Endothelial cell (in vitro differentiated cells): ENCODE measurements around the gene CDHR1. TPM values are rescaled to one million over a fixed set of nuclear protein-coding genes. Genes with fewer than 3 reads are reported as not detected.

Experiments used
- DNase-seq: peaks from one replicate; pipeline ENCODE4 v3.0.0; 2021; ENCODE audit warnings: low spot score
- H3K27ac Mint-ChIP-seq: one replicate; pipeline ENCODE4 v1.8.0; 2021; ENCODE audit warnings: mixed read lengths, inconsistent platforms; ENCODE audit not compliant: unreplicated experiment
- H3K27me3 Mint-ChIP-seq: one replicate; pipeline ENCODE4 v1.8.0; 2021; ENCODE audit warnings: mild to moderate bottlenecking, moderate library complexity, mixed read lengths, inconsistent platforms; ENCODE audit not compliant: unreplicated experiment
- H3K36me3 Mint-ChIP-seq: one replicate; pipeline ENCODE4 v1.8.0; 2021; ENCODE audit warnings: mild to moderate bottlenecking, low read depth, mixed read lengths, inconsistent platforms; ENCODE audit not compliant: unreplicated experiment
- H3K4me1 Mint-ChIP-seq: one replicate; pipeline ENCODE4 v1.8.0; 2021; ENCODE audit warnings: mild to moderate bottlenecking, mixed read lengths, inconsistent platforms; ENCODE audit not compliant: unreplicated experiment
- H3K4me3 Mint-ChIP-seq: one replicate; pipeline ENCODE4 v1.8.0; 2021; ENCODE audit warnings: mild to moderate bottlenecking, mixed read lengths, inconsistent platforms; ENCODE audit not compliant: unreplicated experiment
- H3K9me3 Mint-ChIP-seq: one replicate; pipeline ENCODE4 v1.8.0; 2021; ENCODE audit warnings: mixed read lengths, inconsistent platforms; ENCODE audit not compliant: unreplicated experiment
- CTCF ChIP-seq: fragments of 200-600 bp; sonication (generic); IDR thresholded peaks from one replicate; pipeline ENCODE4 v1.5.0; 2021; ENCODE audit warnings: antibody characterized with exemption; ENCODE audit not compliant: unreplicated experiment
- total RNA-seq: library from RNA; stranded (reverse); fragmentation: NEBNext Ultra II Directional; extraction: Animal tissue kit (Norgen Biotek cat#: 25700); gene quantifications from one replicate; pipeline ENCODE4 v1.2.1, GENCODE V29; 2021; ENCODE audit not compliant: unreplicated experiment

The CDHR1 gene
- total RNA-seq, 1 donor from 2014 or later = 1.3 TPM

GRCh38 chr10:84232376-84232775 is 38.0 kb downstream of the CDHR1 start:
- Mint-ChIP-seq H3K4me3 (no peak overlapping the region), H3K27ac (no peak overlapping the region), H3K4me1 (no peaks in the 10 kb centered on the region), H3K27me3 (peaks cover 2% of the 10 kb centered on the region), H3K9me3 (no peaks in the 10 kb centered on the region), H3K36me3 (no peaks in the 10 kb centered on the region)
- no peak for DNase-seq
- no peak for TF ChIP-seq CTCF

GRCh38 chr10:84233940-84234339 is 39.6 kb downstream of the CDHR1 start:
- no peak for DNase-seq
- Mint-ChIP-seq H3K36me3 (no peaks in the 10 kb centered on the region), H3K27me3 (peaks cover 2% of the 10 kb centered on the region), H3K9me3 (no peaks in the 10 kb centered on the region), H3K4me3 (no peak overlapping the region), H3K27ac (no peak overlapping the region), H3K4me1 (no peaks in the 10 kb centered on the region)
- TF ChIP-seq CTCF = no peak

GRCh38 chr10:84234479-84234878 is 40.1 kb downstream of the CDHR1 start:
- Mint-ChIP-seq H3K4me1 (no peaks in the 10 kb centered on the region), H3K4me3 (no peak overlapping the region), H3K36me3 (no peaks in the 10 kb centered on the region), H3K27ac (no peak overlapping the region), H3K27me3 (peaks cover 3% of the 10 kb centered on the region), H3K9me3 (no peaks in the 10 kb centered on the region)
- TF ChIP-seq CTCF = no peak
- DNase-seq = no peak

- no peak for DNase-seq
- Mint-ChIP-seq H3K4me3 (no peak overlapping the region), H3K27ac (no peak overlapping the region), H3K9me3 (no peaks in the 10 kb centered on the region), H3K4me1 (no peaks in the 10 kb centered on the region), H3K27me3 (peaks cover 3% of the 10 kb centered on the region), H3K36me3 (no peaks in the 10 kb centered on the region)
- TF ChIP-seq CTCF = no peak
These were observed 40.8 kb downstream of the CDHR1 start for GRCh38 chr10:84235096-84235495.

- no peak for DNase-seq
- Mint-ChIP-seq H3K4me3 (no peak overlapping the region), H3K27me3 (peaks cover 7% of the 10 kb centered on the region), H3K27ac (no peak overlapping the region), H3K4me1 (no peaks in the 10 kb centered on the region), H3K36me3 (no peaks in the 10 kb centered on the region), H3K9me3 (no peaks in the 10 kb centered on the region)
- TF ChIP-seq CTCF = no peak
These were observed 42.5 kb downstream of the CDHR1 start for GRCh38 chr10:84236807-84237198.
